Measurements from ENCODE around the gene STEAP2. TPM values are rescaled to one million over a fixed set of nuclear protein-coding genes. Genes with fewer than 3 reads are reported as not detected.

Gene STEAP2
- polyA plus RNA-seq (2011; rRNA removed): 5.4 and 6.4 TPM in 2 replicates
- 3.3 and 7.6 TPM in 2 replicates for polyA minus RNA-seq (2011; rRNA and poly(A)+ RNA removed)

- H3K4me3 ChIP-seq (ENCODE audit: low read depth, low read length): peak within 1 kb of the TSS; percentile 67
- peak within 1 kb of the TSS; percentile 59 for H3K27ac ChIP-seq (ENCODE audit: low read depth, low read length)
- ChIA-PET CTCF (interaction anchor here (0.6 to 2.5 kb wide), 41 partner anchors 12 to 1610 kb away, joined by 3 to 21 read pairs (median 5); partner anchors contain the start of genes CFAP69, CLDN12, GTPBP10 and STEAP1), POLR2A (interaction anchor here (0.6 to 1.4 kb wide), 5 partner anchors 11 to 463 kb away, joined by 3 to 9 read pairs (median 7); partner anchors contain the start of gene STEAP1)
- peak; percentile 75 for TF ChIP-seq CTCF (IDR thresholded peaks at IDR 0.05; ENCODE audit: low read depth, low read length)
- no peaks in the 10 kb centered on the region for H3K27me3 ChIP-seq (ENCODE audit: control insufficient read depth, insufficient read depth, low read length)
- no peaks in the 10 kb centered on the region for H3K9me3 ChIP-seq (ENCODE audit: control insufficient read depth, insufficient read depth, low read length)
- DNase-seq (ENCODE audit: low read depth, low spot score): peak; percentile 73
These were observed at the start of gene STEAP2 for GRCh38 chr7:90211391-90212148. Gene STEAP2 (plus strand): TSS chr7:90211740. CDS start chr7:90225083, 13,343 bp downstream.

GRCh38 chr7:90163534-90163933, 48.0 kb upstream of the STEAP2 start:
- POLR2A ChIA-PET: interaction anchor here (0.5 kb wide), 1 partner anchor 184 kb away, joined by 3 read pairs; no protein-coding TSS in a partner anchor

GRCh38 chr7:90165724-90166123, 45.8 kb upstream of the STEAP2 start:
- no peaks in the 10 kb centered on the region for H3K9me3 ChIP-seq (ENCODE audit: control insufficient read depth, insufficient read depth, low read length)
- CTCF ChIA-PET: interaction anchor here (1.1 to 1.5 kb wide), 2 partner anchors 11 to 46 kb away, joined by 4 to 6 read pairs; partner anchors contain the start of genes STEAP1 and STEAP2
- TF ChIP-seq CTCF (IDR thresholded peaks at IDR 0.05; ENCODE audit: low read depth, low read length): no peak
- DNase-seq (ENCODE audit: low read depth, low spot score): no peak
- no peaks in the 10 kb centered on the region for H3K27me3 ChIP-seq (ENCODE audit: control insufficient read depth, insufficient read depth, low read length)
- H3K4me3 ChIP-seq (ENCODE audit: low read depth, low read length): no peak overlapping the region
- no peak overlapping the region for H3K27ac ChIP-seq (ENCODE audit: low read depth, low read length)
- POLR2A ChIA-PET: no interaction called here

More at GRCh38 chr7:90163534-90163933, 48.0 kb upstream of the STEAP2 start:
- H3K4me3 ChIP-seq (ENCODE audit: low read depth, low read length): no peak overlapping the region
- no peak for DNase-seq (ENCODE audit: low read depth, low spot score)
- no peaks in the 10 kb centered on the region for H3K27me3 ChIP-seq (ENCODE audit: control insufficient read depth, insufficient read depth, low read length)
- CTCF ChIA-PET: interaction anchor here (1.4 kb wide), 1 partner anchor 9 kb away, joined by 3 read pairs; the partner anchor contains the start of gene STEAP1
- no peak overlapping the region for H3K27ac ChIP-seq (ENCODE audit: low read depth, low read length)
- TF ChIP-seq CTCF (IDR thresholded peaks at IDR 0.05; ENCODE audit: low read depth, low read length): no peak
- no peaks in the 10 kb centered on the region for H3K9me3 ChIP-seq (ENCODE audit: control insufficient read depth, insufficient read depth, low read length)

- DNase-seq (ENCODE audit: low read depth, low spot score): no peak
- POLR2A ChIA-PET: no interaction called here
- TF ChIP-seq CTCF (IDR thresholded peaks at IDR 0.05; ENCODE audit: low read depth, low read length): no peak
- Histone ChIP-seq H3K9me3 (ENCODE audit: control insufficient read depth, insufficient read depth, low read length) (no peaks in the 10 kb centered on the region), H3K27me3 (ENCODE audit: control insufficient read depth, insufficient read depth, low read length) (no peaks in the 10 kb centered on the region), H3K4me3 (ENCODE audit: low read depth, low read length) (no peak overlapping the region), H3K27ac (ENCODE audit: low read depth, low read length) (no peak overlapping the region)
- CTCF ChIA-PET: interaction anchor here (1.5 kb wide), 1 partner anchor 12 kb away, joined by 4 read pairs; the partner anchor contains the start of gene STEAP1
These were observed 45.4 kb upstream of the STEAP2 start for GRCh38 chr7:90166153-90166552.

- Histone ChIP-seq H3K27me3 (ENCODE audit: control insufficient read depth, insufficient read depth, low read length) (no peaks in the 10 kb centered on the region), H3K9me3 (ENCODE audit: control insufficient read depth, insufficient read depth, low read length) (no peaks in the 10 kb centered on the region), H3K4me3 (ENCODE audit: low read depth, low read length) (no peak overlapping the region), H3K27ac (ENCODE audit: low read depth, low read length) (no peak overlapping the region)
- no peak for DNase-seq (ENCODE audit: low read depth, low spot score)
- POLR2A ChIA-PET: no interaction called here
- no peak for TF ChIP-seq CTCF (IDR thresholded peaks at IDR 0.05; ENCODE audit: low read depth, low read length)
- CTCF ChIA-PET: interaction anchor here (1.3 kb wide), 2 partner anchors 11 to 44 kb away, joined by 4 to 6 read pairs; partner anchors contain the start of gene STEAP2
These were observed 44.2 kb upstream of the STEAP2 start for GRCh38 chr7:90167361-90167760.

Data from AG04450 (cell line).